ENCODE results near the gene IFT25. TPM values are rescaled to one million over a fixed set of nuclear protein-coding genes. Genes with fewer than 3 reads are reported as not detected.

IFT25 gene
- total RNA-seq, 1 experiment from 2014 or later: 42.9 TPM

- ChIA-PET POLR2A (no interaction called here), CTCF (no interaction called here)
- in situ Hi-C loops (cut with HindIII; ENCODE audit: low pct_unique_long_range_greater_than_20kb, low sequenced_read_pairs) (no loop called here), intact Hi-C loops (cut with micrococcal nuclease; ENCODE audit: unreplicated experiment) (no loop called here)
- Histone ChIP-seq H3K4me1 (ENCODE audit: control insufficient read depth, insufficient read depth, low read length) (no peaks in the 10 kb centered on the region), H3K36me3 (ENCODE audit: control insufficient read depth, insufficient read depth, low read length) (no peaks in the 10 kb centered on the region), H3K4me3 (ENCODE audit: low read depth in 2 of 2, low read length in 2 of 2) (no peak overlapping the region), H3K9me3 (ENCODE audit: control insufficient read depth, insufficient read depth, low read depth, low read length) (no peaks in the 10 kb centered on the region), H3K27me3 (ENCODE audit: control insufficient read depth, insufficient read depth, low read length) (no peaks in the 10 kb centered on the region), H3K27ac (ENCODE audit: low read length) (no peak overlapping the region)
- TF ChIP-seq SIN3A (IDR thresholded peaks at IDR 0.05; ENCODE audit: borderline replicate concordance, insufficient read depth, low read depth, low read length): no peak
- TF ChIP-seq CTCF (IDR thresholded peaks at IDR 0.05): no peak
- TF ChIP-seq POLR2AphosphoS5 (IDR thresholded peaks at IDR 0.05; ENCODE audit: low read depth, low read length): no peak
- no peak for TF ChIP-seq TCF7L2 (IDR thresholded peaks at IDR 0.05; ENCODE audit: low read depth, low read length)
- no peak for TF ChIP-seq REST (IDR thresholded peaks at IDR 0.05; ENCODE audit: insufficient read depth in 1 of 2, low read depth in 2 of 2, low read length in 1 of 2)
- no TSS peak for BruUV-seq (replicated peaks)
- no peak for ATAC-seq
- DNase-seq (ENCODE audit: low read depth, low spot score): no peak
Measured at GRCh38 chr1:53984726-53985125, 39.2 kb upstream of the IFT25 start.

DNA sequence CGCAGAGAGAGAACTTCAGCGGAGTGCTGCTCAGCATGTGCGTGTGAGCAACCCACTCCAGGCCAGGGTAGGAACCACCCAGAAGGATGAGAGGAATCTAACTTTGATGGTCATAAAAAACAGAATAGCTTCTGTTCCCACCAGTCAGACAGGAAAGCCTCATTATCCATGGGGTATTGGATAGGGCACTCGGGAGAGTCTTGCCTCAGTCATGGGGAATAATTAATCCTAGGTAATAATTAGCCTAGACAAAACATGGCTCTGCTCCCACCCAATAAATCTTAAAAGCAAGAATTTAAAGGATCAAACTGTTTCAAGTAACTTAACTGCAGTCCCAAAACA, 37.2 kb upstream of the IFT25 start:
- Histone ChIP-seq H3K27ac (ENCODE audit: low read length) (no peak overlapping the region), H3K36me3 (ENCODE audit: control insufficient read depth, insufficient read depth, low read length) (no peaks in the 10 kb centered on the region), H3K4me3 (ENCODE audit: low read depth in 2 of 2, low read length in 2 of 2) (peak overlapping the region in 1 of 2 experiments; percentile 23; a peak in 1 of 4 replicates), H3K4me1 (ENCODE audit: control insufficient read depth, insufficient read depth, low read length) (no peaks in the 10 kb centered on the region), H3K9me3 (ENCODE audit: control insufficient read depth, insufficient read depth, low read depth, low read length) (no peaks in the 10 kb centered on the region), H3K27me3 (ENCODE audit: control insufficient read depth, insufficient read depth, low read length) (no peaks in the 10 kb centered on the region)
- DNase-seq (ENCODE audit: low read depth, low spot score) (no peak), ATAC-seq (no peak)
- CTCF ChIA-PET: no interaction called here
- POLR2A ChIA-PET: interaction anchor here (0.6 kb wide), 1 partner anchor 23 kb away, joined by 7 read pairs; no protein-coding TSS in a partner anchor
- TF ChIP-seq CTCF (IDR thresholded peaks at IDR 0.05) (no peak), REST (IDR thresholded peaks at IDR 0.05; ENCODE audit: insufficient read depth in 1 of 2, low read depth in 2 of 2, low read length in 1 of 2) (no peak), SIN3A (IDR thresholded peaks at IDR 0.05; ENCODE audit: borderline replicate concordance, insufficient read depth, low read depth, low read length) (no peak), TCF7L2 (IDR thresholded peaks at IDR 0.05; ENCODE audit: low read depth, low read length) (no peak), POLR2AphosphoS5 (IDR thresholded peaks at IDR 0.05; ENCODE audit: low read depth, low read length) (no peak)
- no TSS peak for BruUV-seq (replicated peaks)
- in situ Hi-C loops (cut with HindIII; ENCODE audit: low pct_unique_long_range_greater_than_20kb, low sequenced_read_pairs) (no loop called here), intact Hi-C loops (cut with micrococcal nuclease; ENCODE audit: unreplicated experiment) (no loop called here)

Data from Panc1 (cell line).